Right lobe of liver (tissue), 6 donors: Measurements from ENCODE around the gene ACSS1. TPM values are rescaled to one million over a fixed set of nuclear protein-coding genes. Genes with fewer than 3 reads are reported as not detected.

Experiments used
- ATAC-seq, 4 donors: fragments of 200-7000 bp; cut with Tn5 transposase; one replicate each; pipeline ENCODE4 v1.9.1; 2020; ENCODE audit warnings: mild to moderate bottlenecking in 4 of 4, moderate library complexity in 4 of 4
- DNase-seq, 3 donors: peaks; one replicate each; pipeline ENCODE4 v3.0.0-alpha.2; 2020
- H3K27ac ChIP-seq, 3 donors: fragments of 200-600 bp; one replicate each; pipeline ENCODE4 v1.8.0; 2022
- H3K27me3 ChIP-seq, 2 donors: fragments of 200-600 bp; one replicate each; pipeline ENCODE4 v1.8.0; 2022
- H3K36me3 ChIP-seq, 4 donors: fragments of 200-600 bp; sonication (generic) in 1 of 4; one replicate each; pipeline versions ENCODE4 v1.5.1 to v1.8.0; 2017 to 2022; ENCODE audit warnings: control low read depth in 1 of 4
- H3K4me1 ChIP-seq, 4 donors: fragments of 200-600 bp; sonication (generic) in 1 of 4; one replicate each; pipeline versions ENCODE4 v1.5.1 to v1.8.0; 2017 to 2022; ENCODE audit warnings: control low read depth in 1 of 4
- H3K4me3 ChIP-seq, 3 donors: fragments of 200-600 bp; one replicate each; pipeline ENCODE4 v1.8.0; 2022
- H3K9me3 ChIP-seq, 4 donors: fragments of 200-600 bp; sonication (generic) in 1 of 4; one replicate each; pipeline versions ENCODE4 v1.5.1 to v1.8.0; 2017 to 2022; ENCODE audit warnings: control low read depth in 1 of 4
- CTCF ChIP-seq, 4 donors: fragments of 200-600 bp in 3 of 4; fragments of 450-650 bp in 1 of 4; IDR thresholded peaks; one replicate each; pipeline versions ENCODE4 v1.5.1 to v1.8.0; 2016 to 2022; ENCODE audit warnings: antibody characterized with exemption in 4 of 4, mild to moderate bottlenecking in 2 of 4
- POLR2A ChIP-seq: fragments of 450-650 bp; IDR thresholded peaks from one replicate; pipeline ENCODE4 v1.6.1; 2017; ENCODE audit warnings: antibody characterized with exemption, mild to moderate bottlenecking
- WGBS: methylation state at CpG from one replicate; pipeline ENCODE4 v1.1.6; 2018; ENCODE audit warnings: low coverage, low lambda C conversion rate; ENCODE audit not compliant: insufficient coverage; ENCODE audit errors: missing lambda C conversion rate; 5-methylcytosine and 5-hydroxymethylcytosine counted together
- intact Hi-C, 2 donors: fragments of 100-400 bp; cut with DNase I; formaldehyde crosslinking; loops; one replicate each; pipeline versions ENCODE4 v1.11.2 to v1.14.1; 2022
- total RNA-seq, 6 experiments: library from RNA; depleted of rRNA in 2 of 6; stranded (reverse); fragments of >200 nt in 2 of 6; fragmentation: NEBNext Ultra II Directional in 3 of 6; extraction: Animal tissue kit (Norgen Biotek cat#: 25700) in 3 of 6; gene quantifications; one replicate each; pipeline versions ENCODE4 v1.1.0 to v1.2.4, GENCODE V29; 2016 to 2023
- donor health status: DM: no; HTN: yes; CAD: no.
- donor health status: DM: no; HTN: no; CAD: no.
- donor health status: DM: no; HTN: no; CAD: no.
- donor health status: DM: no; HTN: yes; CAD: no.
- donor health status: DM: no; HTN: yes; CAD: no.

Gene ACSS1
- total RNA-seq, 6 experiments from 2014 or later = 3.5 to 9.1 (median 6.3) TPM

GRCh38 chr20:24968278-24968800 lies 89.6 kb downstream of the ACSS1 start:
- ATAC-seq = peak in 2 of 4 donors; percentile 19 to 23
- intact Hi-C loops = no loop called here

GRCh38 chr20:24966317-24967012 lies 91.5 kb downstream of the ACSS1 start:
- intact Hi-C loops = no loop called here
- TF ChIP-seq POLR2A (no peak), CTCF (IDR thresholded peaks at IDR 0.05) (no peak)
- H3K27me3 ChIP-seq = no peaks in the 10 kb centered on the region
- peaks cover 0 to 93% (median 51%) of the 10 kb centered on the region in 4 donors for H3K36me3 ChIP-seq
- no peak for ATAC-seq
- no peaks in the 10 kb centered on the region for H3K4me1 ChIP-seq
- no peak overlapping the region for H3K27ac ChIP-seq
- no peaks in the 10 kb centered on the region for H3K9me3 ChIP-seq
- DNase-seq = no peak
- 81% methylated on average over 7 of the region's 15 CpGs for WGBS
- no peak overlapping the region for H3K4me3 ChIP-seq

More at GRCh38 chr20:24968278-24968800, 89.6 kb downstream of the ACSS1 start:
- no peak overlapping the region for H3K4me3 ChIP-seq
- TF ChIP-seq POLR2A = no peak
- no peak for TF ChIP-seq CTCF (IDR thresholded peaks at IDR 0.05)
- WGBS = 74% methylated on average over 5 of the region's 5 CpGs
- no peaks in the 10 kb centered on the region for H3K9me3 ChIP-seq
- H3K36me3 ChIP-seq = peaks cover 2 to 93% (median 50%) of the 10 kb centered on the region in 4 donors
- H3K27ac ChIP-seq = no peak overlapping the region
- DNase-seq = peak in 1 of 3 donors; percentile 29
- no peaks in the 10 kb centered on the region for H3K27me3 ChIP-seq
- H3K4me1 ChIP-seq = no peaks in the 10 kb centered on the region

- H3K27me3 ChIP-seq = no peaks in the 10 kb centered on the region
- no peaks in the 10 kb centered on the region for H3K9me3 ChIP-seq
- peaks cover 0 to 93% (median 52%) of the 10 kb centered on the region in 4 donors for H3K36me3 ChIP-seq
- no peak overlapping the region for H3K27ac ChIP-seq
- DNase-seq (no peak), ATAC-seq (no peak)
- intact Hi-C loops = no loop called here
- H3K4me3 ChIP-seq = no peak overlapping the region
- H3K4me1 ChIP-seq = no peaks in the 10 kb centered on the region
- TF ChIP-seq CTCF (IDR thresholded peaks at IDR 0.05) (no peak), POLR2A (no peak)
- WGBS = 100% methylated on average over 2 of the region's 7 CpGs
These were observed 92.6 kb downstream of the ACSS1 start for GRCh38 chr20:24965065-24965919.

- no peak for TF ChIP-seq POLR2A
- TF ChIP-seq CTCF (IDR thresholded peaks at IDR 0.05) = no peak
- no peaks in the 10 kb centered on the region for H3K27me3 ChIP-seq
These were observed 93.5 kb downstream of the ACSS1 start for GRCh38 chr20:24964506-24964840.

More at GRCh38 chr20:24964506-24964840, 93.5 kb downstream of the ACSS1 start:
- no peak for ATAC-seq
- Histone ChIP-seq H3K4me3 (no peak overlapping the region), H3K9me3 (no peaks in the 10 kb centered on the region), H3K4me1 (no peaks in the 10 kb centered on the region), H3K27ac (no peak overlapping the region), H3K36me3 (peaks cover 0 to 92% (median 47%) of the 10 kb centered on the region in 4 donors)
- intact Hi-C loops = no loop called here
- no peak for DNase-seq
- 81% methylated on average over 8 of the region's 9 CpGs for WGBS
